ENCODE results near the gene SH2D5. TPM values are rescaled to one million over a fixed set of nuclear protein-coding genes. Genes with fewer than 3 reads are reported as not detected.

The SH2D5 gene
- total RNA-seq, 1 experiment from 2014 or later: 1.1 TPM

DNA sequence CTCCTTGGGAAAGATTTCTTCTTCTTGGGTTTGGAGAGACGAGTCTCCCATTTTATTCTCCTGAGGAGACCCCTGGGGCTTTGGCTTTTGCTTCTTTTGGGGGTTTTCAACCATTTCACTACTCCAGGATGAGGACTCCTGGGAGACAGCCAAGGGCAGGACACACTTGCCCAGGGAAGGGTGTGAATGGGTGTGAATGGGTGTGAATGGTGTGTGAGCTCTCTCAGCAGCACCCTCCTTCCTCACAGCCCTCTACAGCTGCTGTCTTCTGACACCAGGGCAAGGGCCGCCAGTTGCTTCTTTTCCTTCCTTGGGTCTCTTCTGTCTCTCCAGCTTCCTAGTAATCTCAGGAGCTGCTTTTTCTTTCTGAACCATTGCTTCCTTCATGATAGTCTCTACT is 38.9 kb downstream of the SH2D5 start:
- Histone ChIP-seq H3K36me3 (ENCODE audit: insufficient read depth, low read length, poor library complexity, severe bottlenecking) (no peaks in the 10 kb centered on the region), H3K4me3 (ENCODE audit: low read depth, low read length, poor library complexity, severe bottlenecking) (no peak overlapping the region), H3K4me1 (ENCODE audit: insufficient read depth, low read length, poor library complexity, severe bottlenecking) (peaks cover 5% of the 10 kb centered on the region), H3K27me3 (replicated peaks; ENCODE audit: insufficient read depth, low read depth, low read length, poor library complexity) (no peaks in the 10 kb centered on the region), H3K9me3 (ENCODE audit: low read depth, low read length, poor library complexity, severe bottlenecking) (no peaks in the 10 kb centered on the region), H3K27ac (ENCODE audit: low read depth, low read length, poor library complexity, severe bottlenecking) (no peak overlapping the region)
- ChIA-PET CTCF (interaction anchor here (0.7 kb wide), 1 partner anchor 12 kb away, joined by 13 read pairs; no protein-coding TSS in a partner anchor), POLR2A (ENCODE audit: low non-redundant PET) (no interaction called here)
- intact Hi-C loops (cut with micrococcal nuclease; ENCODE audit: unreplicated experiment): no loop called here
- no TSS peak for BruUV-seq (replicated peaks)
- no peak for DNase-seq (ENCODE audit: low spot score)
- no peak for TF ChIP-seq EZH2 (IDR thresholded peaks at IDR 0.05; ENCODE audit: borderline replicate concordance, low read depth, low read length, poor library complexity, severe bottlenecking)
- TF ChIP-seq CTCF (conservative IDR thresholded peaks at IDR 0.05; ENCODE audit: low read depth, low read length): no peak

GRCh38 chr1:20691872-20692271 is 40.6 kb downstream of the SH2D5 start:
- no peak overlapping the region for H3K27ac ChIP-seq (ENCODE audit: low read depth, low read length, poor library complexity, severe bottlenecking)
- ChIA-PET CTCF (interaction anchor here (0.6 kb wide), 1 partner anchor 85 kb away, joined by 3 read pairs; no protein-coding TSS in a partner anchor), POLR2A (ENCODE audit: low non-redundant PET) (no interaction called here)
- DNase-seq (ENCODE audit: low spot score): no peak
- TF ChIP-seq CTCF (conservative IDR thresholded peaks at IDR 0.05; ENCODE audit: low read depth, low read length): no peak
- no peak for TF ChIP-seq EZH2 (IDR thresholded peaks at IDR 0.05; ENCODE audit: borderline replicate concordance, low read depth, low read length, poor library complexity, severe bottlenecking)
- intact Hi-C loops (cut with micrococcal nuclease; ENCODE audit: unreplicated experiment): no loop called here
- H3K4me3 ChIP-seq (ENCODE audit: low read depth, low read length, poor library complexity, severe bottlenecking): no peak overlapping the region
- H3K9me3 ChIP-seq (ENCODE audit: low read depth, low read length, poor library complexity, severe bottlenecking): no peaks in the 10 kb centered on the region
- no peaks in the 10 kb centered on the region for H3K27me3 ChIP-seq (replicated peaks; ENCODE audit: insufficient read depth, low read depth, low read length, poor library complexity)
- no peaks in the 10 kb centered on the region for H3K36me3 ChIP-seq (ENCODE audit: insufficient read depth, low read length, poor library complexity, severe bottlenecking)
- BruUV-seq (replicated peaks): no TSS peak
- H3K4me1 ChIP-seq (ENCODE audit: insufficient read depth, low read length, poor library complexity, severe bottlenecking): peaks cover 5% of the 10 kb centered on the region

- ChIA-PET POLR2A (ENCODE audit: low non-redundant PET) (no interaction called here), CTCF (no interaction called here)
- DNase-seq (ENCODE audit: low spot score): no peak
- Histone ChIP-seq H3K36me3 (ENCODE audit: insufficient read depth, low read length, poor library complexity, severe bottlenecking) (no peaks in the 10 kb centered on the region), H3K4me3 (ENCODE audit: low read depth, low read length, poor library complexity, severe bottlenecking) (no peak overlapping the region), H3K9me3 (ENCODE audit: low read depth, low read length, poor library complexity, severe bottlenecking) (no peaks in the 10 kb centered on the region), H3K4me1 (ENCODE audit: insufficient read depth, low read length, poor library complexity, severe bottlenecking) (no peaks in the 10 kb centered on the region), H3K27me3 (replicated peaks; ENCODE audit: insufficient read depth, low read depth, low read length, poor library complexity) (no peaks in the 10 kb centered on the region), H3K27ac (ENCODE audit: low read depth, low read length, poor library complexity, severe bottlenecking) (no peak overlapping the region)
- TF ChIP-seq CTCF (conservative IDR thresholded peaks at IDR 0.05; ENCODE audit: low read depth, low read length): no peak
- TF ChIP-seq EZH2 (IDR thresholded peaks at IDR 0.05; ENCODE audit: borderline replicate concordance, low read depth, low read length, poor library complexity, severe bottlenecking): no peak
- intact Hi-C loops (cut with micrococcal nuclease; ENCODE audit: unreplicated experiment): no loop called here
- BruUV-seq (replicated peaks): no TSS peak
Measured at GRCh38 chr1:20689645-20690056, 42.9 kb downstream of the SH2D5 start.

All from A673 (cell line).